DMS53 treated with DMSO at 0.1 percent for 48 hours (cell line): ENCODE data around the gene APRT.

Experiments used
- DNase-seq: peaks from one replicate; lab custom pipeline; 2025; ENCODE audit not compliant: unreplicated experiment; lab: John Stamatoyannopoulos, UW

Gene APRT

GRCh38 chr16:88811769-88812512, at the start of gene APRT:
Gene APRT (minus strand): TSS chr16:88811928. CDS start chr16:88811899, 29 bp downstream.
- peak; percentile 66 for DNase-seq

GRCh38 chr16:88861359-88861758, 49.6 kb upstream of the APRT start:
- no peak for DNase-seq

DNA sequence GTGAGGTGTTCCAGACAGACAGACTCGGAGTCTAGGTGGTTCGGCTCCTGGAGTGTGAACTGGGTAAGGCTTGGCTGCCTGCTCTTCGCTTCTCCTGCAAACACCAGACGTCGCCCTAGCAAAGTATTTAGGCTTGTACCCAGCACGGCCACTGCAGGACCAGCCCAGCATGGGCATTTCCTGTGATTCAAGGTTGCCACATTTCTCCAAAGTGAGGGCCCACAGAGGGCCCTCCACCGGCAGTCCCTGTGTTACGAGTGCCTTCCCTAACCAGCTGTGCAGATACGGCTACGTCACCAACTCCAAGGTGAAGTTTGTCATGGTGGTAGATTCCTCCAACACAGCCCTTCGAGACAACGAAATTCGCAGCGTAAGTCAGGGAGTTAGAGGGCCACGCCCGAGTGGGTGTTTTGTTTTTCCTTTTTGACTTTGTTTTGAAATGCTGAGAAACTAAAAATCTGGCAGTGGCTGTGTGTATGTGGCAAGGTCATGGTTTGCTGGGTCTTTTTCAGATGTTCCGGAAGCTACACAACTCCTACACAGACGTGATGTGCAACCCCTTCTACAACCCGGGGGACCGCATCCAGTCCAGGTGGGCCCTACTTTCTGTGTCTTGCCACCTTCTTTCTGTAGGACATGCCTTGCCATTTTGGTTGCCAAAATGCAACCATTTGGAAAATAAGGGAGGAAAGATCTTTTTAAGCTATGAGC, 47.8 kb upstream of the APRT start:
- no peak for DNase-seq

- DNase-seq, result peak; percentile 17
Observed at GRCh38 chr16:88857728-88858339, 46.1 kb upstream of the APRT start.

DNA sequence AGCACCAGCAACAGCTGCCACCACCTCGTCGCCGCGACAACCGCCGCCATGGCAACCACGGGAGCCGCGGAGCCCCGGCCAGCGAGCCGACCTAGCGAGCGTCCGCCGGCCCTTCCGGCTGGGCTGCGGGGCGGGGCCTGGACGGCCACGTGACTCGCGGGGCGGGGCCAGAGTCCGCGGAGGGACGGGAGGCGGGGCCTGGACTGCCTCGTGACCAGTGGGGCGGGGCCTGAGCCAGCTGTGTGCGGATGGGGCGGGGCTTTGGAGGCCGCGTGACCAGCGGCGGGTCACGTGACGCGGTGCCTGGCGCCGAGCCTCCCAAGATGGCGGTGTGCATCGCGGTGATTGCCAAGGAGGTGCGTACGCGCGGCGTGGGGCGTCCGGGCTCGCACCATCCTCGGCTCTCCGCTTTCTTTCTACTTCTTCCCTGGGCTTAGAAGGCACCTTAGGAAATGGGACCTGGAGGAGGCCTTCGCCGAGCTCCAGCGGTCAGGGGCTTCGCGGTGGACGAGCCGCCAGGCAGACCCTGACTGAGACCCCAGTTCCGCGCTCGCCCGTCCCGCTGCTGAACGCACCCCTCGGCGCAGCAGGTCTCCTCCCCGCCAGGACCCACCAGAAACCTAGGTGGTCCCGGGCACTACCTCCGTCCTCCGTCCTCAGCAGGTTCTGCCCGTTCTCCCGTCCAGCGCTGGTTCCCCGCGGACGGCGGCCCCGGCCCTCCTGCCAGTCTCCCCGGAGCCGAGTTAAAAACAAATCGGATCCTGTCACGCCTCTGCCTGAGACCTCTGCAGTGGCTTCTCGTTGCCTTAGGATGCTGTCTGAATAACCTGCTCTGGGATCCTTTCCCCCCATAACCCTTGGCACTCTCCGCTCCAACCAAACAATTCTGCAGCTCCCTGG, 45.4 kb upstream of the APRT start, which contains the start of the genes GALNS and TRAPPC2L:
Gene GALNS (minus strand): TSS at position 120 of the 900 bp plus-strand sequence. CDS start 70 bp downstream, at position 50.
Gene TRAPPC2L (plus strand): TSS at position 300 of the 900 bp plus-strand sequence. CDS start 24 bp downstream, at position 324.
- peak; percentile 48 for DNase-seq

- DNase-seq, result no peak
Observed at GRCh38 chr16:88856122-88856827, 44.5 kb upstream of the APRT start.

DNA sequence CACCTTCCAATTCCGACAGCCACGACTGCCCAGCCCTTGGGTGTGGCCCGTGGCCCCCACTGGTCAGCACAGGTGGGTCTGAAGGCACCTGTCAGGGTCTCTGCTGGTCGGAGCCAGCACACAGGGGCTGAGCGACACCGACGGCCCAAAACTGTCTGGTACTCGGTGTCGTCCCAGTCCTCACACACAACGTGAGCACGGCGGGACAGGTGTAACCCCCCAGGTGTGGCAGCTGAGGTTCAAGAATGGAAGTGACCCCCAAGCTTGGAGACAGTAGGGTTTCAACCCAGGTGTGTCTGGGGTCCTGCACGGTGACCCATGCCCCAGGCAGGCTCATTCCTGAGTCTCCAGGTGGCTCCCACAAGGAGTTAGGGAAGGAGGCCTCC, 44.0 kb upstream of the APRT start:
- DNase-seq, result no peak

GRCh38 chr16:88855176-88855575, 43.4 kb upstream of the APRT start:
- DNase-seq, result no peak

- no peak for DNase-seq
Observed at GRCh38 chr16:88854306-88855111, 42.8 kb upstream of the APRT start.

DNA sequence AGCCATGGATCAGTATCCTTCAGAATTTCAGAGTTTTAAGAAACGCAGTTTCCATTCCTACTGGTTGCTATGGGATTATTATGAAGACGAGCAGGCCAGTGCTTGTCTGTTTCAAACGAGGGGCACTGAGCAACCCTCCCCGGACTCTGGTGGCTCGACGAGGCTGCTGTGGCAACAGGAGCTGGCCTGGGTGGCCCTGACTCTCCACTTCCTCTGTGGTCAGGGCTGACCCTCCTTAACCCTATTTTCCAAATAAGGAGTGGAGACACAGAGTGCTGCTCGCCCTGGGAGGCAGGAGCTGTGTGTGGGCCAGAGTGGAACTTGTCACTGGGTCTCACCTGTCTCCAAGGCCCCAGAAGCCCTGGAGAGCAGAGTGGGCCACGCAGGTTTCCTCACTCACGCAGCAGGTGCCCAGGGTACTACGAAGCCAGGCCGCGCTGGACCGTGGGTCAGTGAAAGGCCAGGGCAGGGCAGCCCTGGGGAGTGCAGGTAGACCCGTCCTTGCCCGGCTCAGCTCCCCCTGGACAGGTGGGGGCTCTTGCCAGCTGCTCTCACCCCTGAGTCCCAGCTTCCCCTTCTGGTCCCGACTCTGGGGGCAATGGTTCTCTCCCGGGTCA, 41.7 kb upstream of the APRT start:
- no peak for DNase-seq

DNA sequence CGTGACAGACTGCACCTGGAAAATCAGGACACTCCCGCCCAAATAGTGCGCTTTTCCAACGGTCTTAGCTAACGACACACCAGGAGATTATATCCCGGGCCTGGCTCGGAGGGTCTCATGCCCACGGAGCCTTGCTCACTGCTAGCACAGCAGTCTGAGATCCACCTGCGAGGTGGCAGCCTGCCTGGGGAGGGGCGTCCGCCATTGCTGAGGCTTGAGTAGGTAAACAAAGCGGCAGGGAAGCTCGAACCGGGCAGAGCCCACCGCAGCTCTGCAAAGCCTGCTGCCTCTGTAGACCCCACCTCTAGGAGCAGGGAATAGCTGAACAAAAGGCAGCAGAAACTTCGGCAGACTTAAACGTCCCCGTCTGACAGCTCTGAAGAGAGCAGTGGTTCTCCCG, 39.9 kb upstream of the APRT start:
- no peak for DNase-seq

DNA sequence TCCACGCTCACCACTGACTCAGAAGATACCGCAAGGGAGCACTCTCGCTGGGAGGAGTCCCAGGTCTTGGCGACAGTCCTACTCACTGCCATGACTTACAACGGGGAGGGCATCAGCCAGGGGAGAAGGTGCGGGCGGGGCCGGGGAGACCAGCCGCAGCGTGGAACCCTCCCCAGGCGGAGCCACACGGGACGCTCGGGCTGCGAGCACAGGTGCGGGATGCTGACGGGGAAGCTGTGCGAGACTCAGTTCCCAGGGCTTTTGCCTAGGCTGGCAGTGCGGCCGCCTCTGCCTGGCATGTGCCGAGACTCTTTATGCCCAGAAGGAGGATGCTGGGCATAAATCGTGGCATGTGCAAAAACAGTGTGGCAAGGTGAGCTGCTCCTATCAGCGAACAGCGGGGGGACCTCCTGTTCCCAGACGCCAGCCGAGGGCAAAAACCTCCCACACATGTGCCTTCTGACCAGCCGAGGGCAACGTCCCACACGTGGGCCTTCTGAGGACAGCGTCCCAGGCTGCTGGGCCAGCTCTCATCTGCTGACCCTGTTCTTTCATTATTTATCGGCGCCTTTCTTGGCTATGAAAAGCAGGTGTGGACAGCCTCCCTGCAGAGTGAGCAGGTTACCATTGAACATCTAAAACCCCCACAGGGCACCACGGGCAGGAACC, 38.9 kb upstream of the APRT start:
- no peak for DNase-seq

- no peak for DNase-seq
Observed at GRCh38 chr16:88848557-88848956, 36.8 kb upstream of the APRT start.

GRCh38 chr16:88847654-88848053, 35.9 kb upstream of the APRT start:
- DNase-seq, result no peak

DNA sequence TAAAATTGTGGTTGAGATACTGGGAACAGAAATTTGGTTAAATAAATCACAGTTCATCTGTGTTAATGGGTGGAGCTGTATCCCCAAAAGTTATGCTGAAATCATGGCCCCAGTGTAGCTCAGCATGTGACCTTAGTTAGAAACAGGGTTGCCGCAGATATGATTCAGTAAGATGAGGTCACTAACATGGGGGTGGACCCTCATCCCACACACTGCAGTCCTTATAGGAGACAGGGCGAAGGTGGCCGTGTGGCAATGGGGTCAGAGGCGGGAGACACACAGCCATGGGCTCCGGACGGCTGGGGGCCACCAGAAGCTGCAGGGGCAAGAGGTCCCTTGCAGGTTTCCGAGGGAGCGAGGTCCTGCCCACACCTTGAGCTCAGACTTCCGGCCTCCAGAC, 34.4 kb upstream of the APRT start:
- no peak for DNase-seq

- DNase-seq, result no peak
Observed at GRCh38 chr16:88844419-88845036, 32.8 kb upstream of the APRT start.

DNA sequence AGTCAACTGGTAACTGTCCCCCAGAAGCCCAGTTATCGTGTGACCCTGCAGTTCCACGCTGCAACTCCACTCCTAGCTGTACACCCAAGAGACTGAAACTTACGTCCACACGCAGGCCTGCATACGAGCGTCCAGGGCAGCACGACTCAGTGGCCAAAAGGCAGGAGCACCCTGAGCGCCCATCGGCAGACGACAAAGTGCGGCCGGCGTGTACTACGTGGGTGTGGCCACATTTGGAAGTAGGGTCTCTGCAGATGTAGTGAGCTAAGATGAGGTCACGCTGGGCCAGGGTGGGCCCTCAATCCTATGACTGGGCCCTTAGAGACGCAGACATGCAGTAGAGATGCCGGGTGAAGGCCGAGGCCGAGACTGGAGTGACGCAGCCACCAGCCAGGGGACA, 31.5 kb upstream of the APRT start:
- no peak for DNase-seq

DNA sequence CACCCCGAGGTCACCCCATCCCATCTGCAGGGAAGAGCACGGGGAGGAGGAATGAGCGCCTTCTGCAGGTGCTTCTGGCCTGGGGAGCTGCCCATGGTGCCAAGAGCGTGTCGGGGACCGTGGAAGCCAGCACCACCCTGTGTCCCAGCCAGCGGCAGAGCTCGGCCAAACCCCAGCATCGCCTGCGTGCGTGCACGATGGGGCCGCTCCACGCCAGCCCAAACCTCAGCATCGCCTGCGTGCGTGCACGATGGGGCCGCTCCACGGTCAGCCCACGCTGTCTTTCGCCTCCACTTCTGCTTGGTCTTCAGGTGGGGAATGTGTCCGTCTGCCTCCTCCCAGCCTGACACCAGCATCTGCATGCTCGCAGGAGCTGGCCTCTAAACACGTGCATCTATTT, 31.1 kb upstream of the APRT start:
- no peak for DNase-seq
